GM19324 (cell line): ENCODE results near the gene NDUFC2.
"Not testable (repeated sequence)": the region's sequence is repeated elsewhere in the genome, so short reads cannot be mapped to it uniquely, and the experiment has no call there.

Experiments
- ATAC-seq: cut with Tn5 transposase; IDR thresholded peaks from one replicate; pipeline ENCODE4 v1.9.1; 2021; ENCODE audit warnings: mild to moderate bottlenecking, moderate library complexity; ENCODE audit not compliant: unreplicated experiment, low FRiP score

NDUFC2 gene

GRCh38 chr11:78059749-78060328 is 19.8 kb downstream of the NDUFC2 start:
- ATAC-seq, result not testable (repeated sequence)

- no peak for ATAC-seq
These were observed 22.1 kb downstream of the NDUFC2 start for GRCh38 chr11:78057462-78058055.

GRCh38 chr11:78056093-78056492 is 23.6 kb downstream of the NDUFC2 start:
- ATAC-seq, result no peak

- ATAC-seq, result no peak
These were observed 24.7 kb downstream of the NDUFC2 start for GRCh38 chr11:78054971-78055370.

GRCh38 chr11:78050964-78051831 is 28.5 kb downstream of the NDUFC2 start:
- no peak for ATAC-seq

- no peak for ATAC-seq
These were observed 30.3 kb downstream of the NDUFC2 start for GRCh38 chr11:78049348-78049747.

GRCh38 chr11:78048561-78048960 is 31.1 kb downstream of the NDUFC2 start:
- ATAC-seq, result no peak

GRCh38 chr11:78046486-78046854 is 33.2 kb downstream of the NDUFC2 start:
- no peak for ATAC-seq

GRCh38 chr11:78045851-78046485 is 33.7 kb downstream of the NDUFC2 start:
- no peak for ATAC-seq

- no peak for ATAC-seq
These were observed 35.0 kb downstream of the NDUFC2 start for GRCh38 chr11:78044706-78045105.

- ATAC-seq, result no peak
These were observed 37.7 kb downstream of the NDUFC2 start for GRCh38 chr11:78041843-78042440.

- not testable (repeated sequence) for ATAC-seq
These were observed 38.3 kb downstream of the NDUFC2 start for GRCh38 chr11:78041380-78041719.

- ATAC-seq, result no peak
These were observed 38.8 kb downstream of the NDUFC2 start for GRCh38 chr11:78040691-78041379.

GRCh38 chr11:78039919-78040671 is 39.6 kb downstream of the NDUFC2 start:
- no peak for ATAC-seq

- no peak for ATAC-seq
These were observed 40.2 kb downstream of the NDUFC2 start for GRCh38 chr11:78039391-78039918.

GRCh38 chr11:78038697-78039313 is 40.9 kb downstream of the NDUFC2 start:
- no peak for ATAC-seq

- ATAC-seq, result no peak
These were observed 41.6 kb downstream of the NDUFC2 start for GRCh38 chr11:78037825-78038620.

GRCh38 chr11:78037056-78037455 is 42.6 kb downstream of the NDUFC2 start:
- ATAC-seq, result no peak
